Dermis microvascular lymphatic vessel endothelial cell (primary cell): ENCODE data around the gene PARD6B. TPM values are rescaled to one million over a fixed set of nuclear protein-coding genes. Genes with fewer than 3 reads are reported as not detected.

Experiments
- DNase-seq, 2 donors: peaks; one replicate each; pipeline versions ENCODE4 v3.0.0 to v3.0.0-alpha.2; 2010; ENCODE audit warnings: low read depth in 2 of 2
- total RNA-seq: library from RNA; depleted of rRNA; stranded (reverse); fragments of >200 nt; gene quantifications from 2 replicates; pipeline ENCODE4 v1.2.1, GENCODE V29; 2014

The PARD6B gene
- total RNA-seq, 1 donor from 2014 or later: 0.39 TPM

DNA sequence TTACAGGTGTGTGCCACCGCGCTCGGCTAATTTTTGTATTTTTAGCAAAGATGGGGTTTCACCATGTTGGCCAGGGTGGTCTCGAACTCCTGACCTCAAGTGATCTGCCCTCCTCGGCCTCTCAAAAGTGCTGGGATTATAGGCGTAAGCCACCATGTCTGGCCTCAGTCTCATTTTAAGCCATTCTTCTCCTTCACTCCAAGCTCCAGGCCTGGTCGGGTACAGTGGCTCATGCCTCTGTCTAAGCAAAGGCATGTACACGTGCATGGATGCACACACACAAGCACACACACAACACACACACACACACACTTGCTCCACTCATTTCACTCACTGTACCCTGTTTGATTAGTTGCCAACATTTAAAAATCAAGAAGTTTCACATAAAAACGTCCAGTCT is 7.7 kb upstream of the PARD6B start:
- no peak for DNase-seq

DNA sequence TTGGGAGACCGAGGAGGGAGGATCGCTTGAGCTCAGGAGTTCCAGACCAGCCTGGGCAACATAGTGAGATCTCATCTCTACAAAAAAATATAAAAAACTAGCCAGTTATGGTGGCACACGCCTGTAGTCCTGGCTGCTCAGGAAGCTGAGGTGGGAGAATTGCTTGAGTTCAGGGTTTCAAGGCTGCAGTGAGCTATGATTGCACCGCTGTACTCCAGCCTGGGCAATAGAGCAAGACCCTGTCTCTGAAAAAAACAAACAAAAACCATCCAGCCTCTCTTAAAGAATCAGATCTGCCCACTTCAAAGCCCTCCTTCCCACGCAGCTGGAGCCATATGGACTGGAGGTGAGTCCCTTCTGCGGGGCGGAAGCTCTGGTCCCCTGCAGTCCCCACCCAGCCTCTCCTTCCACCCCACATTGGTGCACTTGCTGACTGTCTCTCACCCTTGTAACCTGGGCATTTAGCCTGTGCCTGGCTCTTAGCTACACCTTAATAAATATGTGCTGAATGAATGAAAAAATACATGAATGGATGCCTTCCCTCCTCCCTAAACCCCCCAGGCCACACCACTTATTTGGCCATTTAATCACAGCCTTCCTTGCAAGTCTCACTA is 7.2 kb upstream of the PARD6B start:
- DNase-seq: no peak

DNA sequence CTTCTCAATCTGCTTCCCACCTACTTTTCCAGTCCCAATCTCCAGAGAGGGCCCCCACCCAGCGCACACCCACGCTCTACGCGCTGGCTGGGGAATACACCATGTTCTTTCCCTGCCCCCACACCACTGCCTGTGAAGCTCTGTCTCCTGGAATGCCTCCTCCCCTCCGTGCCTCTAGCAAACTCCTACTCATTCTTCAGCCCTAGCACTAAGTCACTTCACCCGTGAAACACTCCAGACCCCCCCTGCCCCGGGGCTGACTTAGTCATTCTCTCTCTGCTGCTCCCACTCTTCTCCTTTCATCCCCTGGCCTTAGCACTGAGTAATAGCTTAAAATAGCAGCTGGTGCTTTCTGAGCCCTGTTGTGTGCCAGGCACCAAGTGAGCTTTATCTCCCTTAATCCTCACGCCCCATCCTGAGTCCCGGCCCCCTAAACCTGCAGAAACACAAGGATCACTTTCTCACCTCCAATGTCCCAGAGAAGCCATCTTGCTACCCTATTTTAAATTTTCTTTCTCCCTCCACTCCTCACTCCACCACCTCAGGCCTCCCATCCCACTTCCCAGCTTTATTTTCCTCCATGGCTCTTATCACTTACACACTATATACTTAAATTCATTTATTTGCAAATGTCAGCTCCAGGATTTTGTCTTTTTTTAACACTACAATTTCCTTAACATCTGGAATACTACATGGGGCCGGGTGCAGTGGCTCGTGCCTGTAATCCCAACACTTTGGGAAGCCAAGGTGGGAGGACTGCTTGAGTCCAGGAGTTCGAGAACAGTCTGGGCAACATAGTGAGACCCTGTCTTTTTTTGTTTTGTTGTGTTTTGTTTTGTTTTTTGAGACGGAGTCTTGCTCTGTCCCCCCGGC is 6.3 kb upstream of the PARD6B start:
- no peak for DNase-seq

DNA sequence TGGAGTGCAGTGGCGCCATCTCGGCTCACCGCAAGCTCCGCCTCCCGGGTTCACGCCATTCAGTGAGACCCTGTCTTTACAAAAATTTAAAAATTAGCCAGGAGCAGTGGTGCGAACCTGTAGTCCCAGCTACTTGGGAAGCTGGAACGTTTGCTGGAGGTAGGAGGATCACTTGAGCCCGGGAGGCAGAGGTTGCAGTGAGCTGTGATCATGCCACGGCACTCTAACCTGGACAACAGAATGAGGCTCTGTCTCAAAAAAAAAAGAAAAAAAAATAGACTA is 5.7 kb upstream of the PARD6B start:
- DNase-seq: no peak

DNA sequence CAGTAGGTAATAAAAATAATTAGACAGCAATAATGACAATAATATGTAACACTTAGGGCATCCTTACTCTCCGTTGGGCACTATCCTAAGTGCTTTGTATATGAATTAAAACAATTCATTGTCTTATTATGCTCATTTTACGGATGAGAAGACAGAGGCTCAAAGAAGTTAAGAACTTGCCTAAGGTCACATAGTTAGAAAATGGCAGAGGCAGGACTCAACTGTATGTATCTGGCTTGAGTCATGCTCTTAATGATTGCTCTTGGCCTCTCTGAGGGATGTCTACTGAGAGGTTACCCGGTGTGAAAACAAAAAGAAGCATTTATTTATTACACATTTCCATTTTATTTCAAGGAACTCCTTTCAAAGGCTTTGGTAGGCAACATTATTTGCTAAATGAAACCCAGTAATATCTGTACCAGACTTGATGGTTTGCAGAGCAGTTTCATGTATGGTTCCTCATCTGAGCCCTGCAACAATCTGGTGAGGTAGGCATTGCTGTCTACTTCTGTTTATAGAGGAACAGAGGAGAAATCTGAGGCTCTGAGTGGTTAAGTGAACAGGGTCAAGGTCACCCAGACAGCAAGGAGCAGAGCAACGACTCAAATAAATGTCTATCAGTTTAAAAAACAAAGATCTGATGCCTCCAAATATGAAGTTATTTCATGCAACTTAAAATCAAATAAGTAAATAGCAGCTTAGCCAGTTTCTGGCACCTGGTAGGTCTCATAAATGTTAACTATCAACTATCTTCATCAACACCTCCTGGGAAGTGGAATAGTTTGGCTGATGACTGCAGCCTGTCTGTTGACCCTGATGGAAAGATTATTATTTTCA is 4.2 kb upstream of the PARD6B start:
- DNase-seq: no peak

DNA sequence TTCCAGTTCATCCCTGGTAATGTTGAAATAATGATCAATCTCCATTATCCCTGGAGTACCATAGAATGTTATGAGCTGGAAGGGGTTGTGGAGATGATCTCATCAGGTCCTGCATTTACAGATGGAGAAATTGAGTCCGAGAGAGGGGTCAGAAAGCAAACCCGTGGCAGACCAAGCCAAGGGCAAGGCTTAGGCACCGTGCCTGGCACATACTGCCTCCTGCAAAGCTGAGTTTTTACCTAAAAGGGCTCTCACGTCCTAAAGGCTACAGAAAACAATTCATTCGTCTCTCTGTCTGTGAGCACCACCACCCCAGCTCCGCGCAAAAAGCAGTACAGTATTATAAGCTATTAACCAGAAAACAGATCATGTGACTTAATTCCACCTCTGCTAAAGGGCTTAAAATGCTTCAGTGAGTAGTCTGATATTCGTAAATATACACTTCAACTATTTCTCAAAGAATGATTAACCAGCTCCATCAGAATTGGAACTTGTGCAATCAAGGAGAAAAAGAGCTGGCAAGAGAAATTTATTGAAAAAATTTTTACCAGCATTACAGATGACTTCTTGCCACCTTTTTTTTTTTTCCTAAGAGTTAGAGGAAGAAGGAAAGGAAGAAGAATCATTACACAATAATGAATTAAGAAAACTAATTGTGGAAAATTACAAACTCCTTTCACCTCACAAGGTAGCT is 3.4 kb upstream of the PARD6B start:
- DNase-seq: no peak

DNA sequence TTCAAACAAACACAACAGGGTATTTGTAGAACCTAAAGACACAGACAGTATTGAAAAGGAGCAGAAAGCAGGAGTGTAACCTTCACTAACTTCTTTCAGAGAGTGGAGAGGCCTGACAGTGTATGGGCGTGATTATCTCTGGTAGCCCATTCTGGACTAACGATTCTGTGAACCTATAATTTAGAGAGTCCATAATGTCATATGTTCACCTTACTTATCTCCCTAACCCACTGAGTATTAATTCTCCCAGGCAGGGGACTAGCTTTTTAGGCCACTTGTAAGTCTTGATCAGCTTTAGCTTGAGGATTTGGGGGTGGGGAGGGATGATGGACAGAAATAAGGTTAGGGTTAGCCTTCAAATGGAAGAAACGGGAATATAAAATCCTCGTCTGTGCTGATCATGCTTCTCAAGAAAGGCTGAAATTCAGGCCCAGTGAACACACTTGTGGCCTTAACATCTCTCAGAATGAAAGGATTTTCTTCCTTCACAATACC is 2.8 kb upstream of the PARD6B start:
- DNase-seq: no peak

DNA sequence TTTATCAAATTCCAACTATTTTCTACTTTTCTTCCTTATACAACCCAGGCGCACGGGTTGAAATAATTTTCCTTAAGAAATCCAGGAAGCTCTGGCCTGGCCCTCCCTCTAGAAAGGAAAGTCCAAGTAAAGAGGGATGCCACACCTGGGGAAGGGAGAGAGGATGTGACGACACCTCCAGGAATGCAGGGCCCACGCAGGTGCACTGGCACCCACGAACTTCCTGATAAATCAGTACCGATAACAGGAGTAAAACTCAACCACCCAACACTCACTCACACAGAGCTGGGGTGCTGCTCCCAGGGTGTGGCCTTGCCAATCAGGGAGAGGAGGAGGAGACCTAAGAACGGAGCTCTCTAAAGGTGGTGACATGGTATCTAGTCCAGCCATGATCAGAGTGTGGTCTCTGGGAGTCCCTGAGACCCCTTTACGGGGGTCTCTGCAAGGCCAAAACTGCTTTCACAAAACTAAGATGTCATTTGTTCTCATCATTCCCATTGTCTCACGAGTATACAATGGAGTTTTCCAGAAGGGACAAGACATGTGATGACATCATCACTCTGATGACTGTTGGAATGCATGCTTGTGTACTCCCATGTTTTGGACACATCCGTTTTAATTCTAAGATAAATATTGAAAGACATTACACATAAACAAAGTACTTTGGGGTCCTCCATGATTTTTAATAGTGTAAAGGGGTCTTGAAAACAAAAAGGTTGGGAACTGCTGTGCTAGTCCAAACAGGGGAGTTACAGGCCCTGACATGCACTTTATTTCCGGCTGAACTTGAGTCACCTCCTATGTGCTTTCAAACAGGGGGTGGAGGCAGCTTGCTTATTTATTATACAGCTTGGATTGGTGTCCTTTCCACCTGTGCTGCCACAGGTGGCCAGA is 2.2 kb upstream of the PARD6B start:
- no peak for DNase-seq

DNA sequence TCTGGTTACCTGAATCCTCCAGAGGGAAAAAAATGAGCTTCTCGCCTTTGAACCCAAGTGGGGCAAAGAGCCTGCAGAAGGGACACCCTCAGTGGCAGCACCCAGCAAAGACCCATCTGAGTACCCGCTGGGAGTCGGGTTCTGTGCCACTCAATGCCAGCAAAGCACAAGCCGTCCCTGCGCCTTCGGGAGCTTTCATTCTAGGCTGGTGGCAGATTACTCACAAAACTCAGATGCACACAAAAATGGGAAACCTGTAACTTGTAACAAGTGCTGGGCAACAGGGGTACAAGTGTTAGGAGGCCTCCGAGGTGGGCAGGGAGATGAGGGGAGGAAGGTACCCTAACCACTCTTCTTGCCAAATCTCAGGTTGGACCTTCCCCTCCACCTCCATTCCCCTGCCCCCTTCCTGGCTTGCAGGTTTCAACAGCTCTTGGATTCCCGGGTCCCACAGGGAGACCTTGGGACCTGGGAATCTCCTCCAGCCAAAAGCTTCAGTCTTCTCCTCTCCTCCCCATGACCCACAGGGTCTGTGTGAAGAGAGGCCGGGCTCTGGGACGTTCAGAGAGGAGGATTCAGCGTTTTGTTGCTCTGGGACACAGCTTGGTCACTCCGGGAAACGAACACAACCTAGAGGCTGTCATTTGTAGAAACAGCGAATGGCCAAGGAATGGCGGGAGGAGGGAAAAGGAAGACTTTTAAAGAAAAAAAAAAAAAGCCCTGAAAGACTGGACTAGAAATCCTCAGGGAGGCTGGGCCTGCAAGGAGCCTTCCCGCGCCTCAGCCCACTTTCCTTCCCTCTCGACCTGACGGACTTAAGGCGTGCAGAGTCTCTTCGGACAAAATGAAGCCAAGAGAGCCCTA is 1.2 kb upstream of the PARD6B start:
- no peak for DNase-seq

DNA sequence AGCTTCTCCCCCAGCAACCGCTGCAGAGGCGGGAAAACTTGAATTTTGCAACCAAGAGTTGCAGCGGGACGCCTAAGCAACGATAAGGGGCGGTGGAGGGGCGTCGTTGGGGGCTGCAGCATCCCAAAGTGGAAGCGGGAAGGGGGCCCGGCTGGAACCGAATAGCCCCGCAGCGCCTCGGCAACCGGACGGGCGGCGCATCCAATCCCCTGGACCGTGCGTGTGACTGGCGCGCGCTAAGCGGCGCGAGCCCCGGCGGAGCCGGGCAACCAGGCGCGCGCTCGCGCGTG is 670 bp upstream of the PARD6B start:
- no peak for DNase-seq

DNA sequence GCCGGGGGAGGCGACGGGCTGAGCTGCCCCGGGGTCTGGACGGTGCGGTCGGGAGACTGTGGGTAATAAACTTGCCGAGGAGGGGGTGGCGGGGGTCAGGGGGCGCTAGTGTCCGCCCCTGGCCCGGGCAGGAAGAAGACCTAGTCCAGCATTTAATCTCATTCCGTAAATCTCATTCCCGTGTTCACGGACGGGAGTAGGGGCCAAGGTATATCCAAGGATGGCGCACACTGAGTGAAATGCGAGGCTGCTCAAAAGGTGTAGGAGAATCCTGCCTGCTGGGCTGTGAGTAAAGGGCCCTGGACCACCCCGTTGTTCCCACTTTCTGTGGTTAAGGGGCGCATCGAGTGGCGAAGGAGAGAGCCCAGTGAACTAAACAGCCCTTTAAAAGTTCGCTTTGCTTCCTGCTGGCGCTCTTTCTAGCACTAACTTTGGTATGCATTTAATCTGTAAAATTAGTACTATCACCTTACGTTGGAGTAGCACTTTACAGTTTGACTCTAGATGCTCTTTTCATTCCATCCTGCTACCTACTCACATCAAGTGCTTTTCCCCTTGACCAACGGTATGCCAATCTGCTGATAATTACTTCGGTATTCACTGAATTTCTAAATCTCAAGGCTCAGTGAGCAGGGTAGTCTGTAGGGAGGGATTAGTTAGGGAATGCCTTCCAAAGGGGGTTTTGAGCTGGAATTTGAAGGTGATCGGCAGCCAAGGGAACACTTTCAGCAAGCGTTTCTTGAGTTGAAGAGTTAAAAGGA is 730 bp downstream of the PARD6B start:
- DNase-seq: no peak

DNA sequence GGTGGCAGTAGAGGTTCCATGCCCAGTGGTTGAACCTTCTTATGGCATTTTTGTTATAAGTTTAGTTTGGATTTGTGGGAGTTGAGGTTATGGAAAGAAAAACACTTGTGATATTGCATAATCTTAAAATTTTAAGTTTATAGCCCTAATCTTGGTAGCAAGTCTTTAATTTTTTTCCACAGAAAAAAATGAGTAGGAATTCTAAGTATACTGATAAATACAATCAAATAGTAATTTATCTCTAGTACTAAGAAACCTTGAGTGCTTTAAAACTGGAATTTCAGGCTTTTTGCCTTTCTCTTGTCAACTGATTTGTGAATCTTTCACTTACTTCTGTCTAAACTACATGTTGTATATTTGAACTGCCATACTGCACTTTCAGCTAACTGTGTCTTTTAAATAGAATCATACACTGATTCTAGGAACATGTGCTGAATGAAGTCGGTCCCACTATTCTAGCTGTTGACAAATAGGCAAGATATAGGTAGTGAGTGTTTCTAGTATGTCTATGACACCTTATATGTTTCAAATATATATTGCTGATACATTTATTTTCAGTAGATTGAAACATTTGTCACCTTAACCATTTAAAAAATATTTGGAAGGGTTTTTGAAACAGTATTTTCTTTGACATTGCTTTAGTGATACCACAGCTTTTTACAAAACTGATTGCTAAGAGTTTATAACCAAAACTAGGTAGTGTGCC is 2.4 kb downstream of the PARD6B start:
- DNase-seq: no peak

DNA sequence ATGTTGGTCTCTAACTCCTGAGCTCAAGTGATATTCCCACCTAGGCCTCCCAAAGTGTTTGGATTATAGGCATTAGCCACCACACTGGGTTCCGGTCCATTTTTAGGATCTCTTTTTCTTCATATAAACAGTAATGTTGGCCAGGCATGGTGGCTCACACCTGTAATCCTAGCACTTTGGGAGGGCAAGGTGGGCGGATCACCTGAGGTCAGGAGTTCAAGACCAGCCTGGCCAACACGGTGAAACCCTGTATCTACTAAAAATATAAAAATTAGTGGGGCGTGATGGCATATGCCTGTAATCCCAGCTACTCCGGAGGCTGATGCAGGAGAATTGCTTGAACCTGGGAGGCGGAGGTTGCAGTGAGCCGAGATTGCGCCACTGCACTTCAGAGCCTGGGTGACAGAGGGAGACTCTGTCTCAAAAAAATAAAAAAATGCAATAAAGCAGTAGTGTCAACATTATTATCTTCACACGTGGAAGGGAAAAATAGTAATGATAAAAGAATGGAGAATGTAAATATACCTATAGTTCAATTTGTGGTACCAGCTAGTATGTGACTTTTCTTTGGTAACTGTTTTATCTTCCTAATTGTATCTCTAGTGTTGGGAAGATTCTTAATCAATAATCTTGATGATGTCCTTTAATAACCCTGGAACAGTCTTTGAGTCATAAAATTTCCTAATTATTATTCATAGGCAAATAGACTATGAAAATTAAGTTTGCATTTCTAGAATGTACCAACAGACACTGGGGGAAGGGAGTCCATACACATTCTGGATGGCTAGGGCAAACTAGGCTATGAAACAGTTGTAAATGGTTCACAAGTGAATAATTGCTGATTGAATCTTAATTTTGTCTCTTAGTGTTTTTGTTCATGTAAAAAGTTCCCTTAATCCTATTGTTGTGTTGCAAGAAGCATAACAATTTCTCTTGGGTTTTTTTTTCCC is 3.6 kb downstream of the PARD6B start:
- no peak for DNase-seq

DNA sequence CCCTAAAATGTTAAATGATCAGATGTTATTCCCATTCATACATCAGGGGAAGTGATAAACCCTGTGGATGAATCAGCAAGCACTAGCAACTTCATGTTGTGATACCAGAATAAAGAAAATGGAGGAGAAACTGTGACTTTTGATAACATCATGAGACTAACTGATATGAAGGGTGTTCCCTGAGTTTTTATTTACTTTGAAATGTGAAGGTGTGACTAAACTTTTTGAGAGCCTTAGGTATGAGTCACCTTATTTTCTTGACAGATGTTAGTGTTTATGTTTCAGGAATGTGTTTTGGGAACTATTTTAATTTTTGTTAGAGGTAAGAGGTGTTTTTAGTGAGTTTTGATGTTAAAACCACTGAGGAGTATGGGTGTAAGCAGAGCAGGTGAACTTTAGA is 4.4 kb downstream of the PARD6B start:
- DNase-seq: no peak

DNA sequence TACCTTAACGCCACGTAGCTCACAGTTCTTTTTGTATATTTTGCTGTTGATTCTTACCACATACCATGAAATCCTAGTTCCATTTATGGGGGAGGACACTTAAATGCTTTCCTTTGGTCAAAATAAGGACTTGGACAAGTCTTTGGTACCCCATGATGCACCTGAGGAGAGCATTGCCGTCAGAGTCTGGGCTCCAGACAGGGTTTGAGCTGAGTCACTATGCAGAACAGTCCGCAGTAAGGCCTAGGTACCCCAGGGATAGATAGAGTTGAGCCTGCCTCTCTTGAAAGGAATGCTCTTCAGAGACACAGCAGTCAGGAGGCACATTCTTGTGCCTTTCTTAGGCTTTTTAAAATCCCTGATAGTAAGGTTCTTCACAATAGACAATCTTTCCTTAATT is 6.0 kb downstream of the PARD6B start:
- DNase-seq: no peak

DNA sequence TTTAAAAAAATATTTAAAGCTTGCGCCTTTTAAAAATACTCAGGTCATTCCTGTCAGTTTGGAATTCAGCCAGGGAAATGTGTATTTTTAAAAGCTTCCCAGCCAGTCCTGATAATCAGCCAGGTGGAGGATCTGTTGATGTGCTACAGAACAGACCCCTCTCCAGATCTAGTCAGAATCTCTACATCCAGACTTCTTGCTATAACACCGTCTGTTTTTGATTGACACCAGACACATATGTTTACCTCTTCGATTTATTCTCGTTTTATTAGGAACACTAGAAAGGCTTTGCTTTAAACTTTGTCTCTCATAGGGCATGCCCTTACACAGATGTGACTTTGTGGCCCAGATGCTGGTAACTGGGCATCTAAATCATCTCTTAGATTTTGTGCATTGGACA is 11.7 kb downstream of the PARD6B start:
- no peak for DNase-seq

DNA sequence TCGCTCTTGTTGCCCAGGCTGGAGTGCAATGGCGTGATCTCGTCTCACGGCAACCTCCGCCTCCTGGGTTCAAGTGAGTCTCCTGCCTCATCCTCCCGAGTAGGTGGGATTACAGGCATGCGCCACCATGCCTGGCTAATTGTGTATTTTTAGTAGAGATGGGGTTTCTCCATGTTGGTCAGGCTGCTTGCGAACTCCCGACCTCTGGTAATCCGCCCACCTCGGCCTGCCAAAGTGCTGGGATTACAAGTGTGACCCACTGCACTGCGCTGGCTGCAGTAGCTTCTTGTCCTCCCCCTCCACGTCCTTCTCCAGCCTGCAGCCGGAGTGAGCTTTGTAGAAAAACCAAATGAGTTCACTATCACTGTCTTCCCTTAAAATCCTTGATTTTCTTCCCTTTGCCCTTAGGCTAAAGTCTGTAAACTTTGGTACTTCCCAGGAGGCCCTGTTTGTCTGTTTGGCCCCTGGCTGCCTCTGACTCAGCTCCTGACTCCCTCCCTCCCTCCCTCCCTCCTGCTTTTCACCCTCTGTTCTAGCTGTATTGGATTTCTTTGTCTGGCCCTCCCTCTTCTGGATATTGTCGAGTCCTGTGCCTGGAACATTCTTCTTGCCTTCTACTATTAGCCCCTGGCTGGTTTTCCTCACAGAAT is 12.9 kb downstream of the PARD6B start:
- DNase-seq: peak; percentile 5 to 61
